Sigmoid colon (tissue), 7 donors: Measurements from ENCODE around the gene MLNR. TPM values are rescaled to one million over a fixed set of nuclear protein-coding genes. Genes with fewer than 3 reads are reported as not detected.

Experiments used
- DNase-seq: peaks from one replicate; pipeline ENCODE4 v3.0.0-alpha.2; 2019
- H3K27ac ChIP-seq, 4 donors: fragments of 200-600 bp; sonication (generic); one replicate each; pipeline ENCODE4 v1.5.1; 2016 to 2019; ENCODE audit warnings: mild to moderate bottlenecking in 1 of 4
- H3K27me3 ChIP-seq, 3 donors: fragments of 200-600 bp; sonication (generic); one replicate each; pipeline ENCODE4 v1.5.1; 2019; ENCODE audit warnings: mild to moderate bottlenecking in 1 of 3
- H3K36me3 ChIP-seq, 4 donors: fragments of 200-600 bp; sonication (generic); one replicate each; pipeline ENCODE4 v1.5.1; 2016 to 2019
- H3K4me1 ChIP-seq, 4 donors: fragments of 200-600 bp; sonication (generic); one replicate each; pipeline ENCODE4 v1.5.1; 2017 to 2019
- H3K4me3 ChIP-seq, 4 donors: fragments of 200-600 bp; sonication (generic); one replicate each; pipeline ENCODE4 v1.5.1; 2017 to 2019; ENCODE audit warnings: mild to moderate bottlenecking in 2 of 4, moderate library complexity in 1 of 4
- H3K9me3 ChIP-seq, 4 donors: fragments of 200-600 bp in 3 of 4; sonication (generic) in 3 of 4; one replicate each; pipeline versions ENCODE4 v1.5.1 to v1.6.1; 2013 to 2019
- CTCF ChIP-seq, 4 experiments: fragments of 450-650 bp in 3 of 4; fragments of 200-600 bp in 1 of 4; IDR thresholded peaks; one replicate each; pipeline ENCODE4 v1.5.1; 2016 to 2019; ENCODE audit warnings: antibody characterized with exemption in 4 of 4, mild to moderate bottlenecking in 3 of 4, moderate library complexity in 2 of 4
- EP300 ChIP-seq, 4 donors: sonication (generic); formaldehyde crosslinking; IDR thresholded peaks; one replicate each; pipeline ENCODE4 v1.6.1; 2017; ENCODE audit warnings: antibody characterized with exemption in 4 of 4
- POLR2A ChIP-seq, 2 donors: fragments of 450-650 bp; IDR thresholded peaks; one replicate each; pipeline ENCODE4 v1.6.1; 2016; ENCODE audit warnings: antibody characterized with exemption in 2 of 2, mild to moderate bottlenecking in 2 of 2, moderate library complexity in 2 of 2
- POLR2AphosphoS5 ChIP-seq, 4 donors: sonication (generic); formaldehyde crosslinking; IDR thresholded peaks; one replicate each; pipeline ENCODE4 v1.6.1; 2017; ENCODE audit warnings: antibody characterized with exemption in 4 of 4
- WGBS, 2 donors: extraction: QIAGEN DNeasy Blood & Tissue Kit; methylation state at CpG; one replicate each; pipeline ENCODE4 v1.1.7; 2013; 5-methylcytosine and 5-hydroxymethylcytosine counted together
- intact Hi-C: fragments of 100-400 bp; cut with DNase I; formaldehyde crosslinking; loops from one replicate; pipeline ENCODE4 v1.15.1; 2023
- polyA plus RNA-seq, 3 donors: library from polyadenylated mRNA; stranded (reverse); fragments of 200-250 nt; gene quantifications; one replicate each; pipeline ENCODE4 v1.2.3, GENCODE V29; 2013
- total RNA-seq, 4 donors: library from RNA; depleted of rRNA; stranded (reverse); fragments of >200 nt; gene quantifications; one replicate each; pipeline ENCODE4 v1.1.0, GENCODE V29; 2016
- donor health status: healthy with polysubstance abuse.
- donor health status: Bipolar disorder and iron deficiency.
- donor health status: healthy.

MLNR gene
- total and polyA plus RNA-seq, 7 donors, result 0.71 TPM; not detected in 6

DNA sequence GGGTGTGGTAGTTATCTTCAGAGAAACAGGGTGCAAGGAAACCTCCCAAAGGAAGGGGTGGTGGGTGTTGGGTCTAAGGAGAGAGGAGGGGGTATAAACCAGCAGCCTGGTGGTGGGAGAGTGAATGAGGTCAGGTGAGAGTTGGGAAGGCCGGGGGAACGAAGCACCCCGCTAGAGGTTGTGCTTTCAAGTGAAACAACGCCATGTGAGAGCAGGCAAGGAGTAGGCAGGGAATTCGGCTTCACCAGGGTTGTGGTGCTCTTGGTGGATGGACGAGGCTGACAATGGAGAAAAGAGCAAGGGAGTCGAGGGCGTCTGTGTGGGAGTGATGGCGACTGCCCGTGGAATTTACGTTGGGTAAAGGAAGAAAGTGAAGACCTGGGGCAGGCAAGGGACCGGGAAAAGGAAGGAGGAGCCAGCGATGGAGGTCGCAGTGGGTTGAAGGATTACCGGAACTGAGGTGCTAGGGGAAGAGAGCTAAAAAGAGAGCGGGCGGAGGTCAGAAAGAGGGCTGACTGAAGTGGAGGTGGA lies 2.1 kb upstream of the MLNR start:
- Histone ChIP-seq H3K4me3 (no peak overlapping the region), H3K9me3 (no peaks in the 10 kb centered on the region), H3K4me1 (peaks cover 0 to 23% (median 18%) of the 10 kb centered on the region in 4 donors), H3K36me3 (no peaks in the 10 kb centered on the region), H3K27me3 (peaks cover 21 to 57% (median 46%) of the 10 kb centered on the region in 3 donors), H3K27ac (no peak overlapping the region)
- TF ChIP-seq EP300 (IDR thresholded peaks at IDR 0.05) (no peak), POLR2A (IDR thresholded peaks at IDR 0.05) (no peak), CTCF (IDR thresholded peaks at IDR 0.05) (no peak), POLR2AphosphoS5 (IDR thresholded peaks at IDR 0.05) (no peak)
- WGBS, 2 donors, result 56 to 61% methylated on average over 17 of the region's 17 CpGs
- no peak for DNase-seq
- intact Hi-C loops, result no loop called here

DNA sequence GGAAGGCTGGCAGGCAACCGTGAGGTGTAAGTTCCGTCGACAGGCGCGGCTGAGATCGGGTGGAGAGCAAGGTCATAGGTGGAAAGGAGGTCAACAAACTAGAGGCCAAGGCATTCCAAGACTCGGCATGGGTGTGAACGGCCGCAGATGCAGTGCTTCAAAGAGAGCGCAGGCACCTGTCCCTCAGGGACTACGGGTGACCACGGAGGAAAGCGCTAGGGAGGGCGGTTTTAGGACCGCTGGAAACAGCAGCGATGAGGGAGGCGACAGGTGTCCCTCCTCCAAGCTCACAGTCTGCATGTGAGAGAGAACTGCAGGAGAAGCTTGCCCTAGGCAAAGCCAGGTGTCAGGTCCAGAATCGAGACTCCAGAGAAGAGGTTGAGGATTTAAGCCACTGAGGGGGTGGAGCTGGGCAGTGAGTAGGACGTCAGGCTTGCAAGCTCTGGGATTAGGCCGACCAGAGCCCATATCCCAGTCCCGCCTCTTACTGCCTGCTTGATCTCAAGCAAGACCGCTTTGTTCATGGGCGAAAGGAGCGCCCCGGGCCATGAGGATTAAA lies 1.6 kb upstream of the MLNR start:
- Histone ChIP-seq H3K27me3 (peaks cover 21 to 60% (median 46%) of the 10 kb centered on the region in 3 donors), H3K27ac (no peak overlapping the region), H3K4me3 (no peak overlapping the region), H3K36me3 (no peaks in the 10 kb centered on the region), H3K9me3 (no peaks in the 10 kb centered on the region), H3K4me1 (peaks cover 0 to 23% (median 18%) of the 10 kb centered on the region in 4 donors)
- DNase-seq, result no peak
- intact Hi-C loops, result no loop called here
- WGBS, 2 donors, result 26 to 48% methylated on average over 25 of the region's 25 CpGs
- no peak for TF ChIP-seq POLR2AphosphoS5 (IDR thresholded peaks at IDR 0.05)
- TF ChIP-seq EP300 (IDR thresholded peaks at IDR 0.05), result no peak
- no peak for TF ChIP-seq POLR2A (IDR thresholded peaks at IDR 0.05)

DNA sequence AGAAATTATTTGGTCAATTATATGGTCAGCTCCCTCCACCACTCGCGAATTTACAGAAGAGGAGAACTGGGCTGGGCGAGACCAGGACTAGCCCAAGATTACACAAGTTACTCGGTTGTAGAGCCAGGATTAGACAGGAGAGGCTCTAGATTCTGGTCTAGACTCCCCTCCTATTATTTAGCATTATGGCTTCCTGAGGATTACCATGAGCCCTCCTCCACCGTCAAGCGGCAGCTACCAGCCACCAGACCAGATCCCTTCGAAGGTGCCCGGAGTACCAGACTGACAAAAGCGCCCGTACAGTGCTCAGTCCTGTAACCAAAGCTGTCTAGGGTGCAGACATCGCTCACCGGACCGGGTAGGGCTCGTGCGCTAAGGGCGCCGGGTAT lies 497 bp upstream of the MLNR start:
- H3K27me3 ChIP-seq, result peaks cover 21 to 60% (median 46%) of the 10 kb centered on the region in 3 donors
- peak overlapping the region; percentile 16 to 52 (median 44) for H3K4me3 ChIP-seq
- H3K27ac ChIP-seq, result no peak overlapping the region
- TF ChIP-seq CTCF (IDR thresholded peaks at IDR 0.05), result no peak
- TF ChIP-seq POLR2A (IDR thresholded peaks at IDR 0.05), result no peak
- no peak for TF ChIP-seq POLR2AphosphoS5 (IDR thresholded peaks at IDR 0.05)
- no peak for TF ChIP-seq EP300 (IDR thresholded peaks at IDR 0.05)
- peaks cover 0 to 23% (median 18%) of the 10 kb centered on the region in 4 donors for H3K4me1 ChIP-seq
- H3K9me3 ChIP-seq, result no peaks in the 10 kb centered on the region
- no peak for DNase-seq
- intact Hi-C loops, result no loop called here
- WGBS, 2 donors, result 17 to 21% methylated on average over 17 of the region's 17 CpGs
- H3K36me3 ChIP-seq, result no peaks in the 10 kb centered on the region

- no peak overlapping the region for H3K27ac ChIP-seq
- no peak for DNase-seq
- H3K36me3 ChIP-seq, result no peaks in the 10 kb centered on the region
- TF ChIP-seq CTCF (IDR thresholded peaks at IDR 0.05) (no peak), POLR2AphosphoS5 (IDR thresholded peaks at IDR 0.05) (no peak), POLR2A (IDR thresholded peaks at IDR 0.05) (no peak), EP300 (IDR thresholded peaks at IDR 0.05) (no peak)
- WGBS, 2 donors, result 6 to 20% methylated on average over 73 of the region's 73 CpGs
- H3K9me3 ChIP-seq, result no peaks in the 10 kb centered on the region
- H3K27me3 ChIP-seq, result peaks cover 21 to 60% (median 46%) of the 10 kb centered on the region in 3 donors
- peak overlapping the region in 3 of 4 donors; percentile 41 to 52 (median 47) for H3K4me3 ChIP-seq
- H3K4me1 ChIP-seq, result peaks cover 0 to 23% (median 18%) of the 10 kb centered on the region in 4 donors
- intact Hi-C loops, result no loop called here
Measured at GRCh38 chr13:49220856-49221589, 885 bp downstream of the MLNR start.

DNA sequence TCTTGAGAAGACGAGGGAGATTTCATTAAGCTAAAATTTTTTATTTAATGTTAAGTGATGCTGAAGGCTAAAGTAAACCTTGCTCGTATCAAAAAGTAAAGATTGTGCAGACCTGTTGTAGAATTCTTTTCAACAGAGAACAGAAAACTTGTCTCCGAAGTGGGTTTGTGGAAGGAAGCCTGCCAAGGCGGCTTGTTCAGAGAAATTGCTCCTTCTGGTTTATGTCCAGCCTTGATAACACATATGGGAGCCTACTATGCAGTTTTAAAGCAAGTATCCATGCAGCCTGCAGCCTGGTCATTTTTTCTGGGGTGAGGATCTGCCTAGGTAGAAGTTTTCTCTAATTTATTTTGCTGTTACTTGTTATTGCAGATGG lies 1.4 kb downstream of the MLNR start:
- WGBS, 2 donors, result 61 to 74% methylated on average over 4 of the region's 4 CpGs
- no peaks in the 10 kb centered on the region for H3K9me3 ChIP-seq
- no peak overlapping the region for H3K4me3 ChIP-seq
- no peaks in the 10 kb centered on the region for H3K36me3 ChIP-seq
- TF ChIP-seq POLR2AphosphoS5 (IDR thresholded peaks at IDR 0.05) (no peak), EP300 (IDR thresholded peaks at IDR 0.05) (no peak), CTCF (IDR thresholded peaks at IDR 0.05) (no peak), POLR2A (IDR thresholded peaks at IDR 0.05) (no peak)
- H3K4me1 ChIP-seq, result peaks cover 0 to 23% (median 18%) of the 10 kb centered on the region in 4 donors
- peaks cover 21 to 60% (median 46%) of the 10 kb centered on the region in 3 donors for H3K27me3 ChIP-seq
- DNase-seq, result no peak
- H3K27ac ChIP-seq, result no peak overlapping the region
- intact Hi-C loops, result no loop called here
